H1 (cell line): ENCODE measurements around the gene ZNF516. TPM values are rescaled to one million over a fixed set of nuclear protein-coding genes. Genes with fewer than 3 reads are reported as not detected.

Experiments
- KDM5A ChIP-seq: fragments of 200-600 bp; IDR thresholded peaks from 2 replicates; pipeline ENCODE4 v1.7.1; 2012; ENCODE audit warnings: mild to moderate bottlenecking, low read length, inconsistent platforms, mixed read lengths
- SIRT6 ChIP-seq: IDR thresholded peaks from one replicate; pipeline ENCODE4 v1.7.1; 2012; ENCODE audit warnings: low read length, inconsistent platforms
- SP4 ChIP-seq: IDR thresholded peaks from 2 replicates; pipeline ENCODE4 v1.6.1; 2012; ENCODE audit warnings: low read length, inconsistent platforms
- polyA plus RNA-seq, 7 experiments: library from polyadenylated mRNA; depleted of rRNA in 3 of 7; stranded (reverse) in 5 of 7; unstranded in 2 of 7; fragments of >200 nt in 5 of 7; fragments of 200-250 nt in 2 of 7; gene quantifications; 1 replicate in 5 of 7; 2 replicates in 1 of 7; 4 replicates in 1 of 7; pipeline versions ENCODE4 v1.2.1 to v1.2.3, GENCODE V29; 2011 to 2013; ENCODE audit warnings: missing spikeins in 2 of 7, mixed read lengths in 2 of 7
- total RNA-seq: library from RNA; stranded (reverse); fragmentation: NEBNext Ultra II Directional; extraction: Animal tissue kit (Norgen Biotek cat#: 25700); gene quantifications from 2 replicates; pipeline ENCODE4 v1.2.1, GENCODE V29; 2021
- TF ChIP-seq, protein P1 (sequence below): IDR thresholded peaks from 2 replicates; pipeline ENCODE4 v1.6.1; 2012; ENCODE audit warnings: inconsistent platforms

ZNF516 gene
- total and polyA plus RNA-seq, 2 of the 8 experiments (the other 6 are each of a cell fraction or from before 2014, with no cell fraction given), result 7.3 to 17.0 TPM

DNA sequence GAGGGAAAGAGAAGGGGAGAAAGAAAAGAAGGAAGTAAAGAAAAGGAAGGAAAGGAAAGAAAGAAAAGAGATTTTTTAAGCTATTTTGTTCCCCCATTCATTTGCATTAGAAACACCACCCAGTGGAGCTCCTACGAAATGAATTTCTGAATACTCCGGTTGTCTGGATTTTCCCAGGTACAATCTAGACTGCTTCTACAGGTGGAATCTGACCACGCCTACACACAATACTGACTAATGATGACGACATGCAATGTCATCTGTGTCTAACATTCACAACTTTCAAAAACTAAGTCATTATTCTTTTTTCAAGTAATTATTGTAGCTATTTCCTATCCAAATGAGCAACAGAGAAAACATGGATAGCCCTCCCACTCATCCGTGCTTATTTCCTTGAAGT, 121.7 kb downstream of the ZNF516 start (continued):
- TF ChIP-seq KDM5A (no peak), SIRT6 (no peak), SP4 (no peak)
- TF ChIP-seq, protein P1, sequence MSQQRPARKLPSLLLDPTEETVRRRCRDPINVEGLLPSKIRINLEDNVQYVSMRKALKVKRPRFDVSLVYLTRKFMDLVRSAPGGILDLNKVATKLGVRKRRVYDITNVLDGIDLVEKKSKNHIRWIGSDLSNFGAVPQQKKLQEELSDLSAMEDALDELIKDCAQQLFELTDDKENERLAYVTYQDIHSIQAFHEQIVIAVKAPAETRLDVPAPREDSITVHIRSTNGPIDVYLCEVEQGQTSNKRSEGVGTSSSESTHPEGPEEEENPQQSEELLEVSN, result no peak
